Liver (tissue), 9 donors: ENCODE results near the gene TSPAN18. TPM values are rescaled to one million over a fixed set of nuclear protein-coding genes. Genes with fewer than 3 reads are reported as not detected.

ENCODE experiments used
- DNase-seq: peaks from one replicate; pipeline ENCODE4 v3.0.0-alpha.2; 2017; ENCODE audit warnings: low spot score
- H3K27ac ChIP-seq, 2 donors: one replicate each; pipeline ENCODE4 v1.7.0; 2013; ENCODE audit warnings: inconsistent platforms in 2 of 2, low read length in 2 of 2, control low read depth in 1 of 2, low read depth in 1 of 2, mild to moderate bottlenecking in 1 of 2
- H3K27me3 ChIP-seq, 4 donors: one replicate each; pipeline versions ENCODE4 v1.6.1 to v1.7.0; 2013; ENCODE audit warnings: low read length in 3 of 4, inconsistent platforms in 1 of 4, mild to moderate bottlenecking in 1 of 4, moderate library complexity in 1 of 4; ENCODE audit not compliant: control insufficient read depth in 4 of 4, insufficient read depth in 4 of 4
- H3K36me3 ChIP-seq, 4 donors: one replicate each; pipeline versions ENCODE4 v1.6.1 to v1.7.0; 2013; ENCODE audit warnings: low read length in 3 of 4, mild to moderate bottlenecking in 3 of 4, low read depth in 1 of 4, moderate library complexity in 1 of 4; ENCODE audit not compliant: control insufficient read depth in 4 of 4, insufficient read depth in 3 of 4
- H3K4me1 ChIP-seq, 4 donors: one replicate each; pipeline versions ENCODE4 v1.6.1 to v1.7.0; 2013; ENCODE audit warnings: low read length in 3 of 4, mild to moderate bottlenecking in 3 of 4, moderate library complexity in 1 of 4; ENCODE audit not compliant: control insufficient read depth in 4 of 4, insufficient read depth in 4 of 4
- H3K4me3 ChIP-seq, 3 donors: one replicate each; pipeline versions ENCODE4 v1.6.1 to v1.7.0; 2013; ENCODE audit warnings: low read length in 3 of 3, control low read depth in 1 of 3, low read depth in 1 of 3, mild to moderate bottlenecking in 1 of 3
- H3K9ac ChIP-seq, 2 donors: one replicate each; pipeline ENCODE4 v1.7.0; 2013; ENCODE audit warnings: low read length in 2 of 2, mild to moderate bottlenecking in 2 of 2, moderate library complexity in 2 of 2, control low read depth in 1 of 2, low read depth in 1 of 2
- H3K9me3 ChIP-seq, 4 donors: one replicate each; pipeline versions ENCODE4 v1.6.1 to v1.7.0; 2013; ENCODE audit warnings: low read length in 3 of 4; ENCODE audit not compliant: control insufficient read depth in 4 of 4
- EGR1 ChIP-seq, 2 donors: IDR thresholded peaks; 2 replicates each; pipeline ENCODE4 v1.6.1; 2016 to 2018; ENCODE audit warnings: antibody characterized with exemption in 2 of 2, low read depth in 2 of 2
- FOXA1 ChIP-seq: IDR thresholded peaks from 2 replicates; pipeline ENCODE4 v1.6.1; 2016; ENCODE audit warnings: antibody characterized with exemption
- FOXA2 ChIP-seq: IDR thresholded peaks from 2 replicates; pipeline ENCODE4 v1.6.1; 2016; ENCODE audit warnings: antibody characterized with exemption
- GABPA ChIP-seq, 2 donors: IDR thresholded peaks in 1 of 2; conservative IDR thresholded peaks in 1 of 2; 2 replicates each; pipeline ENCODE4 v1.6.1; 2016; ENCODE audit warnings: antibody characterized with exemption in 2 of 2, mild to moderate bottlenecking in 1 of 2, moderate library complexity in 1 of 2
- HNF4A ChIP-seq, 2 donors: conservative IDR thresholded peaks; 2 replicates each; pipeline ENCODE4 v1.6.1; 2016; ENCODE audit warnings: antibody characterized with exemption in 2 of 2, mild to moderate bottlenecking in 2 of 2
- HNF4G ChIP-seq: IDR thresholded peaks from 2 replicates; pipeline ENCODE4 v1.6.1; 2016; ENCODE audit warnings: antibody characterized with exemption
- NR2F2 ChIP-seq: IDR thresholded peaks from 2 replicates; pipeline ENCODE4 v1.6.1; 2016; ENCODE audit warnings: antibody characterized with exemption
- RAD21 ChIP-seq, 2 donors: IDR thresholded peaks; 2 replicates each; pipeline ENCODE4 v1.6.1; 2016; ENCODE audit warnings: antibody characterized with exemption in 2 of 2, mild to moderate bottlenecking in 2 of 2
- SP1 ChIP-seq: IDR thresholded peaks from 2 replicates; pipeline ENCODE4 v1.6.1; 2018; ENCODE audit warnings: antibody characterized with exemption, mild to moderate bottlenecking
- TAF1 ChIP-seq: conservative IDR thresholded peaks from 2 replicates; pipeline ENCODE4 v1.6.1; 2016; ENCODE audit warnings: antibody characterized with exemption, mild to moderate bottlenecking
- YY1 ChIP-seq: IDR thresholded peaks from 2 replicates; pipeline ENCODE4 v1.6.1; 2016; ENCODE audit warnings: antibody characterized with exemption, mild to moderate bottlenecking
- WGBS: extraction: QIAGEN DNeasy Blood & Tissue Kit; methylation state at CpG from one replicate; pipeline ENCODE4 v1.1.7; 2013; 5-methylcytosine and 5-hydroxymethylcytosine counted together
- polyA plus RNA-seq, 2 donors: library from polyadenylated mRNA; stranded (reverse) in 1 of 2; unstranded in 1 of 2; fragments of 200-250 nt in 1 of 2; fragments of >200 nt in 1 of 2; fragmentation: Nextera tagmentation in 1 of 2; extraction: Ambion mirVana in 1 of 2; gene quantifications; one replicate each; pipeline versions ENCODE4 v1.2.1 to v1.2.3, GENCODE V29; 2013 to 2015
- total RNA-seq, 2 donors: library from RNA; depleted of rRNA; stranded (reverse); fragments of >200 nt; gene quantifications; one replicate each; pipeline ENCODE4 v1.2.3, GENCODE V29; 2014
- TF ChIP-seq, protein P1 (sequence below): IDR thresholded peaks from 2 replicates; pipeline ENCODE4 v1.6.1; 2016; ENCODE audit warnings: antibody characterized with exemption
- TF ChIP-seq, protein P2 (sequence below): IDR thresholded peaks from 2 replicates; pipeline ENCODE4 v1.6.1; 2016; ENCODE audit warnings: antibody characterized with exemption, mild to moderate bottlenecking
- TF ChIP-seq, protein P3 (sequence below): IDR thresholded peaks from 2 replicates; pipeline ENCODE4 v1.6.1; 2016; ENCODE audit warnings: antibody characterized with exemption
- donor health status: healthy.
- donor health status: healthy.
- donor health status: healthy.
- donor health status: healthy.
- donor health status: healthy.

Gene TSPAN18
- total and polyA plus RNA-seq, 4 donors, result 1.2 to 5.0 (median 2.8) TPM

DNA sequence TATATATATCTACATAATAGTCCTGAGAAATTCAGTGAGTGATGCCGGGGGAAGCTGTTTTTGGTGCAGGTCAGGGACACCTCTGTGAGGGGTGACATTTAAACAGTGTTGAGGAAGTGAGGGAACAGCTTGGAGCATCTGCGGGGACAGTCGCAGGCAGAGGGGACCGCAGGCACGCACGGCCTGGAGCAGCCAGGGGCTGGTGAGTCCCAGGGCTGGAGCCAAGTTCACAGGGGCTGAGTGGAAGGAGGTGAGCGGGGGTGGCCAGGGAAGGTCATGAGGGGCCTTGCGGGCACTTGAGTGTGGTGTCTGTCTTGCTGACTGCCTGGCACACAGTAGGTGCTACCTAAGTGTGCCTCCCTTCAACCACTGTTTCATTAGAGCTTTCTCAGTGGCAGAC is 65.4 kb downstream of the TSPAN18 start:
- Histone ChIP-seq H3K9ac (no peak overlapping the region), H3K27me3 (peaks cover 0 to 2% (median 0%) of the 10 kb centered on the region in 4 donors), H3K4me3 (no peak overlapping the region), H3K9me3 (no peaks in the 10 kb centered on the region), H3K27ac (no peak overlapping the region), H3K36me3 (no peaks in the 10 kb centered on the region), H3K4me1 (no peaks in the 10 kb centered on the region)
- no peak for DNase-seq
- WGBS, result 90% methylated on average over 8 of the region's 8 CpGs
- no peak for TF ChIP-seq FOXA1
- no peak for TF ChIP-seq HNF4G
- TF ChIP-seq GABPA (IDR thresholded peaks at IDR 0.05 in 1 of 2, conservative IDR thresholded peaks at IDR 0.05 in 1 of 2), result no peak
- TF ChIP-seq EGR1 (IDR thresholded peaks at IDR 0.05; ENCODE audit: low read depth in 2 of 2), result no peak

DNA sequence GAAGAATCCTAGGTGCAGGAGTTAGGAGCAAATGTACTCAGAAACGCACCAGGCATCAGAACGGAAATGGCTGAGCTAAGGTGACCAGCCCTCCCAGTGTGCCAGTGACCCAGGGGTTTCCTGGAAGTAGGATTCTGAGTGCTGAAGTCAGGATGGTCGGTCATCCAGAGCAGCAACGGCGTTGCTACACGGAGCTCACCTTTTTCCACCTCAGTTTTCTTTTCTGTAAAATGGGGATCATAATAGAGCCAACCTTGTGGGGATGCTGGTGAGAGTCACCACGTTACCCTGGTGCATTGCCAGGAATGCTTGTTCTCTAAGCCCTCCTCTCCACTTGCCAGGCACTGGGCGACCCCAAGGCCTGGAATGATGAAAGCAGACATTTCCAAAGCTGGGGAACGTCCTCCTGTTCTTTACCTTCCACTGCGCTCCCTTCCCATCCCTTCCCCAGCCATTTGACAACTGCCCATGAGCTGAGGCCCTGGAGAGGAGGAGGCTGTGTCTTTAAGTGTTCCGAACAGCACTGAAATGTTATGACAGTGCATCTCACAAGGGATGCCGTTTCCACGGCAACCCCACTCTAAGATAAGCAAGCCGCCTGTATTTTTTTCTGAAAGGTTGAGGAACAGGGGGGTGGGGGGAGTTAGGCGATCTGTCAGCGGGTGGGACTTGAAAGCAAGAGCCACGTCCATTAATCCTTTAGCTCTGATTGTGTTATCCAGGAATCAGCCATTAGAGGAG is 66.8 kb downstream of the TSPAN18 start:
- Histone ChIP-seq H3K9ac (no peak overlapping the region), H3K27me3 (no peaks in the 10 kb centered on the region), H3K9me3 (no peaks in the 10 kb centered on the region), H3K27ac (no peak overlapping the region), H3K4me3 (no peak overlapping the region), H3K36me3 (no peaks in the 10 kb centered on the region), H3K4me1 (no peaks in the 10 kb centered on the region)
- no peak for DNase-seq
- TF ChIP-seq HNF4A (conservative IDR thresholded peaks at IDR 0.05) (no peak), FOXA2 (no peak), TAF1 (no peak), SP1 (no peak), FOXA1 (no peak)
- TF ChIP-seq, protein P1, sequence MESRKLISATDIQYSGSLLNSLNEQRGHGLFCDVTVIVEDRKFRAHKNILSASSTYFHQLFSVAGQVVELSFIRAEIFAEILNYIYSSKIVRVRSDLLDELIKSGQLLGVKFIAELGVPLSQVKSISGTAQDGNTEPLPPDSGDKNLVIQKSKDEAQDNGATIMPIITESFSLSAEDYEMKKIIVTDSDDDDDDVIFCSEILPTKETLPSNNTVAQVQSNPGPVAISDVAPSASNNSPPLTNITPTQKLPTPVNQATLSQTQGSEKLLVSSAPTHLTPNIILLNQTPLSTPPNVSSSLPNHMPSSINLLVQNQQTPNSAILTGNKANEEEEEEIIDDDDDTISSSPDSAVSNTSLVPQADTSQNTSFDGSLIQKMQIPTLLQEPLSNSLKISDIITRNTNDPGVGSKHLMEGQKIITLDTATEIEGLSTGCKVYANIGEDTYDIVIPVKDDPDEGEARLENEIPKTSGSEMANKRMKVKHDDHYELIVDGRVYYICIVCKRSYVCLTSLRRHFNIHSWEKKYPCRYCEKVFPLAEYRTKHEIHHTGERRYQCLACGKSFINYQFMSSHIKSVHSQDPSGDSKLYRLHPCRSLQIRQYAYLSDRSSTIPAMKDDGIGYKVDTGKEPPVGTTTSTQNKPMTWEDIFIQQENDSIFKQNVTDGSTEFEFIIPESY, result no peak
- TF ChIP-seq, protein P2, sequence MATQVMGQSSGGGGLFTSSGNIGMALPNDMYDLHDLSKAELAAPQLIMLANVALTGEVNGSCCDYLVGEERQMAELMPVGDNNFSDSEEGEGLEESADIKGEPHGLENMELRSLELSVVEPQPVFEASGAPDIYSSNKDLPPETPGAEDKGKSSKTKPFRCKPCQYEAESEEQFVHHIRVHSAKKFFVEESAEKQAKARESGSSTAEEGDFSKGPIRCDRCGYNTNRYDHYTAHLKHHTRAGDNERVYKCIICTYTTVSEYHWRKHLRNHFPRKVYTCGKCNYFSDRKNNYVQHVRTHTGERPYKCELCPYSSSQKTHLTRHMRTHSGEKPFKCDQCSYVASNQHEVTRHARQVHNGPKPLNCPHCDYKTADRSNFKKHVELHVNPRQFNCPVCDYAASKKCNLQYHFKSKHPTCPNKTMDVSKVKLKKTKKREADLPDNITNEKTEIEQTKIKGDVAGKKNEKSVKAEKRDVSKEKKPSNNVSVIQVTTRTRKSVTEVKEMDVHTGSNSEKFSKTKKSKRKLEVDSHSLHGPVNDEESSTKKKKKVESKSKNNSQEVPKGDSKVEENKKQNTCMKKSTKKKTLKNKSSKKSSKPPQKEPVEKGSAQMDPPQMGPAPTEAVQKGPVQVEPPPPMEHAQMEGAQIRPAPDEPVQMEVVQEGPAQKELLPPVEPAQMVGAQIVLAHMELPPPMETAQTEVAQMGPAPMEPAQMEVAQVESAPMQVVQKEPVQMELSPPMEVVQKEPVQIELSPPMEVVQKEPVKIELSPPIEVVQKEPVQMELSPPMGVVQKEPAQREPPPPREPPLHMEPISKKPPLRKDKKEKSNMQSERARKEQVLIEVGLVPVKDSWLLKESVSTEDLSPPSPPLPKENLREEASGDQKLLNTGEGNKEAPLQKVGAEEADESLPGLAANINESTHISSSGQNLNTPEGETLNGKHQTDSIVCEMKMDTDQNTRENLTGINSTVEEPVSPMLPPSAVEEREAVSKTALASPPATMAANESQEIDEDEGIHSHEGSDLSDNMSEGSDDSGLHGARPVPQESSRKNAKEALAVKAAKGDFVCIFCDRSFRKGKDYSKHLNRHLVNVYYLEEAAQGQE, result no peak
- 64% methylated on average over 17 of the region's 17 CpGs for WGBS

DNA sequence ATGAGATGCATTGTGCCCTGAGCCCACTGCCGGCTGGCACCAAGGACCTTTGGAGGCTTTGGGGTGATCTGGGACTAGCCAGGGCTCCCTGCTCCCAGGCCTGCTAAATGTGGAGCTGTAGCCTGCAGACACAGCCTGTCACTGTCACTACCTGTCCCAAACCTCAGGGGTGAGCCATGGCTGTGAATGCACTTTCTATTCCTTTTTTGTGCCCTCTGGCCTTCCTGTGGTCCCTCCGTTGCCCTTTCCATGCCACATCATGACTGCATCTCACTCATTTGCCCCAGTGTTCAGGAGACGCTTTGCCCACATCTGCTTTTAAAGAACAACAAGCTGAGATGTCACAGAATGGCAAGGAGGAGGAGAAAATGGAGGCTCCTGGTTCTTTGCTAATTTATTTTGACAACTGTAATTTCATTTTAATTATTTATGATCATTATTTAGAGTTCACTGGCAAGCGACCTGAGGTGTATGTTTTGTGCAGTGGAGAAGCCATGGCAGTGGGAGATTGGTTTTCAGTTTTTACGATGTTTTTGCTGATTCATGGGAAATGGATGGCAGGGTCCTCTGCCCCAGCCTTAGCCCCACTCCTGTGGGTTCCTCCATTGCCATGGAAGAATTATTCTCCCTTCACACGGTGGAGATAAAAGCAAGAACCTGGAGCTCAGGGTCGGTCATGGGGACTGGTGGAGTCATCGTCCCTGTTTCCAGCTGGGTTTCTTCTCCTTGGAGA is 69.2 kb downstream of the TSPAN18 start:
- WGBS, result 81% methylated on average over 8 of the region's 8 CpGs
- no peak overlapping the region for H3K4me3 ChIP-seq
- H3K27me3 ChIP-seq, result no peaks in the 10 kb centered on the region
- no peaks in the 10 kb centered on the region for H3K36me3 ChIP-seq
- no peak for DNase-seq
- no peaks in the 10 kb centered on the region for H3K4me1 ChIP-seq
- H3K9ac ChIP-seq, result no peak overlapping the region
- no peak overlapping the region for H3K27ac ChIP-seq
- no peaks in the 10 kb centered on the region for H3K9me3 ChIP-seq
- TF ChIP-seq RAD21 (IDR thresholded peaks at IDR 0.05) (no peak), NR2F2 (no peak), TAF1 (no peak), HNF4G (no peak), GABPA (IDR thresholded peaks at IDR 0.05 in 1 of 2, conservative IDR thresholded peaks at IDR 0.05 in 1 of 2) (no peak), YY1 (no peak)
- TF ChIP-seq, protein P1, result no peak
- TF ChIP-seq, protein P2, result no peak
- TF ChIP-seq, protein P3, sequence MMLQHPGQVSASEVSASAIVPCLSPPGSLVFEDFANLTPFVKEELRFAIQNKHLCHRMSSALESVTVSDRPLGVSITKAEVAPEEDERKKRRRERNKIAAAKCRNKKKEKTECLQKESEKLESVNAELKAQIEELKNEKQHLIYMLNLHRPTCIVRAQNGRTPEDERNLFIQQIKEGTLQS, result no peak
